ENCODE data around the gene SH2D7. TPM values are rescaled to one million over a fixed set of nuclear protein-coding genes. Genes with fewer than 3 reads are reported as not detected.

The SH2D7 gene
- polyA plus RNA-seq, 1 of the 3 experiments (the other 2 are of a cell fraction), result not detected

DNA sequence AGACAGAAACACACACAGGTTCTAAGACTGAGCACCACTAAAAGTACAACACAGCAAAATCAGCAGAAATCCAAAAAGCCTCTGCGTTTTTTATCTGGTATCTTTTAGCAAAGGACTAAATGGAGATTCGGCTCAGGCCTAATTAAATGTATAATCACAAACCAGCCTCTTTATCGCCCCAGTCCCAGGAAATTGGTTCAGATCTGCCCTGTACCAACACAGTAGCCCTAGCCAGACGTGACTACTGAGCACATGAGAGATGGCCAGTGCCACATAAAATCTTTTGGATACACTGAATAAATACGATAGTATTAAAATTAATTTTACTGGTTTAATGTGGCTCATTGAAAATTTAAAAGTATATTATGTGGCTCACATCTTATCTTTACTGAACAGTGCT, 34.6 kb upstream of the SH2D7 start (continued):
- TF ChIP-seq, protein P1, sequence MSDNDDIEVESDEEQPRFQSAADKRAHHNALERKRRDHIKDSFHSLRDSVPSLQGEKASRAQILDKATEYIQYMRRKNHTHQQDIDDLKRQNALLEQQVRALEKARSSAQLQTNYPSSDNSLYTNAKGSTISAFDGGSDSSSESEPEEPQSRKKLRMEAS (IDR thresholded peaks at IDR 0.05; ENCODE audit: low read depth), result no peak
- TF ChIP-seq TEAD4 (IDR thresholded peaks at IDR 0.05; ENCODE audit: borderline replicate concordance, insufficient read depth), result no peak
- no peak for TF ChIP-seq TAF1 (IDR thresholded peaks at IDR 0.05; ENCODE audit: borderline replicate concordance, low read depth, low read length)
- no peak for TF ChIP-seq JUND (IDR thresholded peaks at IDR 0.05)
- no peak for TF ChIP-seq SIN3A (IDR thresholded peaks at IDR 0.05; ENCODE audit: borderline replicate concordance, low read depth, low read length)
- no peak for TF ChIP-seq TCF12 (IDR thresholded peaks at IDR 0.05)
- TF ChIP-seq NRF1 (IDR thresholded peaks at IDR 0.05; ENCODE audit: low read depth, low read length), result no peak
- no peak for TF ChIP-seq SMC3 (IDR thresholded peaks at IDR 0.05; ENCODE audit: low read depth, low read length)
- peak; percentile 80 for TF ChIP-seq RCOR1 (IDR thresholded peaks at IDR 0.05; ENCODE audit: low read length)
- TF ChIP-seq, protein P2, sequence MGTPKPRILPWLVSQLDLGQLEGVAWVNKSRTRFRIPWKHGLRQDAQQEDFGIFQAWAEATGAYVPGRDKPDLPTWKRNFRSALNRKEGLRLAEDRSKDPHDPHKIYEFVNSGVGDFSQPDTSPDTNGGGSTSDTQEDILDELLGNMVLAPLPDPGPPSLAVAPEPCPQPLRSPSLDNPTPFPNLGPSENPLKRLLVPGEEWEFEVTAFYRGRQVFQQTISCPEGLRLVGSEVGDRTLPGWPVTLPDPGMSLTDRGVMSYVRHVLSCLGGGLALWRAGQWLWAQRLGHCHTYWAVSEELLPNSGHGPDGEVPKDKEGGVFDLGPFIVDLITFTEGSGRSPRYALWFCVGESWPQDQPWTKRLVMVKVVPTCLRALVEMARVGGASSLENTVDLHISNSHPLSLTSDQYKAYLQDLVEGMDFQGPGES (IDR thresholded peaks at IDR 0.05; ENCODE audit: low read depth, low read length), result no peak
- TF ChIP-seq, protein P3, sequence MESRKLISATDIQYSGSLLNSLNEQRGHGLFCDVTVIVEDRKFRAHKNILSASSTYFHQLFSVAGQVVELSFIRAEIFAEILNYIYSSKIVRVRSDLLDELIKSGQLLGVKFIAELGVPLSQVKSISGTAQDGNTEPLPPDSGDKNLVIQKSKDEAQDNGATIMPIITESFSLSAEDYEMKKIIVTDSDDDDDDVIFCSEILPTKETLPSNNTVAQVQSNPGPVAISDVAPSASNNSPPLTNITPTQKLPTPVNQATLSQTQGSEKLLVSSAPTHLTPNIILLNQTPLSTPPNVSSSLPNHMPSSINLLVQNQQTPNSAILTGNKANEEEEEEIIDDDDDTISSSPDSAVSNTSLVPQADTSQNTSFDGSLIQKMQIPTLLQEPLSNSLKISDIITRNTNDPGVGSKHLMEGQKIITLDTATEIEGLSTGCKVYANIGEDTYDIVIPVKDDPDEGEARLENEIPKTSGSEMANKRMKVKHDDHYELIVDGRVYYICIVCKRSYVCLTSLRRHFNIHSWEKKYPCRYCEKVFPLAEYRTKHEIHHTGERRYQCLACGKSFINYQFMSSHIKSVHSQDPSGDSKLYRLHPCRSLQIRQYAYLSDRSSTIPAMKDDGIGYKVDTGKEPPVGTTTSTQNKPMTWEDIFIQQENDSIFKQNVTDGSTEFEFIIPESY (IDR thresholded peaks at IDR 0.05; ENCODE audit: borderline replicate concordance, low read depth), result no peak
- TF ChIP-seq, protein P4, sequence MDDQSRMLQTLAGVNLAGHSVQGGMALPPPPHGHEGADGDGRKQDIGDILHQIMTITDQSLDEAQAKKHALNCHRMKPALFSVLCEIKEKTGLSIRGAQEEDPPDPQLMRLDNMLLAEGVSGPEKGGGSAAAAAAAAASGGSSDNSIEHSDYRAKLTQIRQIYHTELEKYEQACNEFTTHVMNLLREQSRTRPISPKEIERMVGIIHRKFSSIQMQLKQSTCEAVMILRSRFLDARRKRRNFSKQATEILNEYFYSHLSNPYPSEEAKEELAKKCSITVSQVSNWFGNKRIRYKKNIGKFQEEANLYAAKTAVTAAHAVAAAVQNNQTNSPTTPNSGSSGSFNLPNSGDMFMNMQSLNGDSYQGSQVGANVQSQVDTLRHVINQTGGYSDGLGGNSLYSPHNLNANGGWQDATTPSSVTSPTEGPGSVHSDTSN (IDR thresholded peaks at IDR 0.05), result no peak
- no peak for TF ChIP-seq RFX5 (IDR thresholded peaks at IDR 0.05; ENCODE audit: low read length)
- no peak for TF ChIP-seq FOSL2 (IDR thresholded peaks at IDR 0.05; ENCODE audit: borderline replicate concordance, low read depth)
- no peak for TF ChIP-seq FOXM1 (IDR thresholded peaks at IDR 0.05; ENCODE audit: low read depth)
- TF ChIP-seq ELF1 (IDR thresholded peaks at IDR 0.05), result no peak
- peak; percentile 50; the same call in 1 of the 2 replicates for TF ChIP-seq MXI1 (IDR thresholded peaks at IDR 0.05; ENCODE audit: low read depth, low read length)
- TF ChIP-seq, protein P5, sequence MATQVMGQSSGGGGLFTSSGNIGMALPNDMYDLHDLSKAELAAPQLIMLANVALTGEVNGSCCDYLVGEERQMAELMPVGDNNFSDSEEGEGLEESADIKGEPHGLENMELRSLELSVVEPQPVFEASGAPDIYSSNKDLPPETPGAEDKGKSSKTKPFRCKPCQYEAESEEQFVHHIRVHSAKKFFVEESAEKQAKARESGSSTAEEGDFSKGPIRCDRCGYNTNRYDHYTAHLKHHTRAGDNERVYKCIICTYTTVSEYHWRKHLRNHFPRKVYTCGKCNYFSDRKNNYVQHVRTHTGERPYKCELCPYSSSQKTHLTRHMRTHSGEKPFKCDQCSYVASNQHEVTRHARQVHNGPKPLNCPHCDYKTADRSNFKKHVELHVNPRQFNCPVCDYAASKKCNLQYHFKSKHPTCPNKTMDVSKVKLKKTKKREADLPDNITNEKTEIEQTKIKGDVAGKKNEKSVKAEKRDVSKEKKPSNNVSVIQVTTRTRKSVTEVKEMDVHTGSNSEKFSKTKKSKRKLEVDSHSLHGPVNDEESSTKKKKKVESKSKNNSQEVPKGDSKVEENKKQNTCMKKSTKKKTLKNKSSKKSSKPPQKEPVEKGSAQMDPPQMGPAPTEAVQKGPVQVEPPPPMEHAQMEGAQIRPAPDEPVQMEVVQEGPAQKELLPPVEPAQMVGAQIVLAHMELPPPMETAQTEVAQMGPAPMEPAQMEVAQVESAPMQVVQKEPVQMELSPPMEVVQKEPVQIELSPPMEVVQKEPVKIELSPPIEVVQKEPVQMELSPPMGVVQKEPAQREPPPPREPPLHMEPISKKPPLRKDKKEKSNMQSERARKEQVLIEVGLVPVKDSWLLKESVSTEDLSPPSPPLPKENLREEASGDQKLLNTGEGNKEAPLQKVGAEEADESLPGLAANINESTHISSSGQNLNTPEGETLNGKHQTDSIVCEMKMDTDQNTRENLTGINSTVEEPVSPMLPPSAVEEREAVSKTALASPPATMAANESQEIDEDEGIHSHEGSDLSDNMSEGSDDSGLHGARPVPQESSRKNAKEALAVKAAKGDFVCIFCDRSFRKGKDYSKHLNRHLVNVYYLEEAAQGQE (IDR thresholded peaks at IDR 0.05; ENCODE audit: low read depth, low read length), result no peak

Data from SK-N-SH (cell line).